HG02973 (cell line): ENCODE measurements around the gene NRAS.
A peak's percentile ranks its signal among the peaks of the same experiment; 100 is the strongest.

ENCODE experiments used
- ATAC-seq: cut with Tn5 transposase; IDR thresholded peaks from one replicate; pipeline ENCODE4 v1.9.1; 2021; ENCODE audit warnings: moderate library complexity; ENCODE audit not compliant: unreplicated experiment

The NRAS gene

DNA sequence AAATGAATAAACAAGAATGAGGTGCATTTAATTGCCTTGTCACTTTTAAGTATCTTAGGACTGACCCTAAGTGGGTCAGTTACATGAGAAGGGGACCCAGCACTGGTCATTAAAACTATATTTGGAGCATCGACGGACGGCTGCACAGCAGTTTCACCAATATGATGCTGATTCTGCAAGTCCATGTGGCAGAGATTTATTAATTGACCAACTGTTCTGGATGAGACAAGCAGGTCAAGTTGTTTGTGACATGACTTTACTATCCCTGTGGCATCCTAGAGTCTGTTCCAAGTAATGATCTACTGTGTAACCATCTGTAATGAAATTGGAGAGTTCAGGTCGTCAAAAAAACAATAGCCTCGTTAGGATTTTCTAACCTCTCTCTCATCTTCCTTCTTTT, 30.7 kb downstream of the NRAS start:
- ATAC-seq, result no peak

DNA sequence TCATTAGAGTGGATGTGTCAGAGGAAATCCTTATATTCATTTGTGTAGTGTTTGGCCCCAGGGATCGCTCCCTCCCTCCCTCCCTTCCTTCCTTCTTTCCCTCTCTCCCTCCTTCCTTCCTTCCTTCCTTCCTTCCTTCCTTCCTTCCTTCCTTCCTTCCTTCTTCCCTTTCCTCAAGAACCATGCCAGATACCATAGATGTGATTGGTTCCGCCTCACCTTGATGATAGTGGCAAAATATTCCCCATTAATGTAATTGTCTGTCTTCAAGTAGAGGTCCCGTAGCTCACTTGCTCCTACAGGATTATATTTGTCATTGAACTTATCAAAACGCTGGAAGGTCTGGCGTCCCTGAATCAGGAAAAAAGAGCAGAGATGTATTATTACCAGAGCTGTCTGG, 38.9 kb downstream of the NRAS start:
- ATAC-seq, result no peak

DNA sequence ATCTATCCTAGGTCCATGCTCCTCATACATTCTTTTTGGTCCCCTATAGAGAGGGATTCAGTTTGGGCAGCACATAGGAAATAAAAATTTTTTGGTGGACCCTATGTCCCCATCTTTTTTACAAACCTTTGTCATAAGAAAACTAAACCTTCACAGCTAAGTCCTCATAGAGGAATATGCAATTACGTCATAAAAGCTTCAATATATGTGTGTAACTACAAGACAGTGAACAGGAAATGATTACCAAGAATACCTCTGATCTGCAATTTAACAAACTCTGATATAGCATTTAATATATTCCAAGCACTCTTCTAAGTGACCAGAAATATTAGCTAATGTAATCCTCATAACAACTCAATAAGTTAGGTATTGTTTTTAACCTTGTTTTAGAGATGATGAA, 40.5 kb downstream of the NRAS start:
- ATAC-seq, result no peak

DNA sequence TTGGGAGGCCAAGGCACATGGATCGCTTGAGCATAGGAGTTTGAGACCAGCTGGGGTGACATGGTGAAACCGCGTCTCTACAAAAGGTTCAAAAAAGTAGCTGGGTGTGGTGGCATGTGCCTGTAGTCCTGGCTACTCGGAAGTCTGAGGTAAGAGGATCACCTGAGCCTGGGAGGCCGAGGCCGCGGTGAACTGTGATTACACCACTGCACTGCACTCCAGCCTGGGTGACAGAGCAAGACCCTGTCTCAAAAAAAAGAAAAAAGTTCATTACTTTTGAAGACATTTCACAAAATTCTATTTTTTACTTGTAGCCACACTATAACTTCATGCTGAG, 44.7 kb downstream of the NRAS start:
- ATAC-seq, result no peak

DNA sequence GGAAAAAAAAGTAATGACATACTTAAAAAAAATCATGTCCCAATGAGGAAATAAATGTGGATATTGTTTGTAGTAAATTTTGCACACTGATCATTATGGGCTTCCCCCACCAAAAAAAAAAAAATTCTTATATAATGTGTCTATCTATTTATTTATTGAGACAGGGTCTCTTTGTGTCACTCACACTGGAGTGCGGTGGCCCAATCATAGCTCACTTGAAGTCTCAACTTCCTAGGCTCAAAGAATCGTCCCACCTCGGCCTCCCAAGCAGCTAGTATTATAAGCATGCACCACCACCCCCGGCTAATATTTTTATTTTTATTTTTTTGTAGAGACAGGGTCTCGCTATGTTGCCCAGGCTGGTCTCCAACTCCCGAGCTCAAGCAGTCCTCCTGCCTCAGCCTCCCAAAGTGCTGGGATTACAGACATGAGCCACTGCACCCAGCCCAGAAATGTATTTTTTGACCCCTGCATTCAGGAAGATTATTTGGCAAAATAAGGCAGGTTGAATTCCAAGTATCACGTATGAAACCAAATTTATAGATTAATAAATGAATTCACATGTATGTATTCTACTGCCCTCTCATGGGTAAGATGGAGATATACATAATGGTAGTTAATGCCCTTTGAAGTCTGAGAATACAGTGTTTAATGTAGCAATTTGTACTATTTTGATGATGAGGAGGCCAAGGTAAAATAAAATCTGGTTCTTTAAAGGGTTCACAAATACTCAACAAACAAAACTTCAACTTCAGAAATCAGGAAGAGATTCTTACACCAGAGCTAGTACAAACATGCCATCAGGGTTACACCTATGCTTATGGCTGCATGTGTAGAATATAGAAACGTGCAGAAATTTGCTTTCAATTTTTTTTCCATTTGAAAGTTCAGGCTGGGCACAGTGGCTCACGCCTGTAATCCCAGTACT, 45.3 kb downstream of the NRAS start:
- no peak for ATAC-seq

DNA sequence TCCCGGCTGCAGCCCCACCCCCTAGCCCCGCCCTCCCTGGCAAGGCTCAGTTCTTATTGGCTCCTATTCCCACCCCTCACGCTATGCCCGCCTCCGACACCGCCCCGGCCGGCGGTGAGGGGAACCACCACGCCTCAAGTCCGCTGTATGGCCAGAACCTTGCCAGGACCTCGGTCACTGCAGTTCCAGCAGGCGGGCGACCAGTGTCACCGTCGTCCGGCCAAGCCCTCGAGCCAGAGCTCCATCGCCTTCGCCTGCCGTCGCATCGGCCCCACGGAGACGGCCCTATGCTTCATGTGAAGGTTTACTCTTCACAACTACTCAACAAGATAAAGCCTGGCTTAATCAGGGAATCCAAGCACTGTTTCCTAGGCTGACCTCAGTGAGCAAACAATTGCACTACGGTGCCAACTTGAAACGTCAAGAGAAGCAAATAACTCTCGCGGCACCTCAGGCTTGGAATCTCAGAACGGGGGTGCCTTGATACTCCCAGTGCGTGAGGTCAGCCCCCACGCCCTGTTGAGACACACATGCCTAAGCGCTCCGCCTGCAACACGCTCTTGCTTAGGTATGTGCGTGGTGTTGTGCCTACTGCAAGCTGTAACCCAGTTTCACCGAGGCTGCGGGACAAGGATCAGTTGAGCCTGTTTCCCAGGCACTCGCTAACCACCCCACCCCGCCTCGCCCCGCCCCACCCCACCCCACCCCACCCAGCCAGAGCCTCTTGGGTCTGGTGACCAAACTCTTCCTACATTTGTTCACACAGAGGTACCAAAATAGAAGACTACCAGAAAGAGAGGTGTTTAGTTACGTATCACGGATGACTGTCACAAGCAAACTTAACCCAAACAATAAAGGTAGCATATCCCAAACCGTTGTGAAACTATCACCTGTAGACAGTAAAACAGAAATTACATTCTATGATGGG, 46.2 kb downstream of the NRAS start:
- ATAC-seq, result peak; percentile 97

DNA sequence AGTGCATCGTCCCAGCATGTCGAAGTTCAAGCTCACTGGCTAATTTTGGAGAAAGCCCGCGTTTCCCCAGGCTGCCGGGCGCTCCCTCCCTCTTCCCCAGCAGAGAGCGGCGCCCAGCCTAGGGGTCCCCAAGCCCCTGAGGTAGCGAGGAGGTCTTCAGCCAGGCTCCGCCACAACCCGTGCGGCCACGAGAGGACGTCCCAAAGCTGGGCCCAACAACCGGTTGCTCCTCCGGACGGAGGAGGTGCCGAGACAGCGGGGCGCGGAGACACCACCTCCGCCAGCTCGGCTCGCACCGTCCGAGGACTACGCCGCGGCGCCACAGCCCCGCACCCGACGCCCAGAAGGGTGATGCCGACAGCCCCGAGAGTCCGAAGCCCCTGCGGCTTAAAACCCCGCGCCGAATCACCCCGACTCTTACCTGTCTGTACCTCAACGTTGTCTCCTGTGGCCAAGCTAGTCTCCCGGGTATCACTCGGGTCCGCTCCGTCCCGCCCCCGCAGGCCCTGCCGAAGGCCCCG, 46.9 kb downstream of the NRAS start, which contains the start of gene DENND2C:
DENND2C (minus strand) TSS at position 488 of the 521 bp plus-strand sequence. CDS start 44,065 bp downstream, outside the sequence.
- ATAC-seq, result peak; percentile 44

DNA sequence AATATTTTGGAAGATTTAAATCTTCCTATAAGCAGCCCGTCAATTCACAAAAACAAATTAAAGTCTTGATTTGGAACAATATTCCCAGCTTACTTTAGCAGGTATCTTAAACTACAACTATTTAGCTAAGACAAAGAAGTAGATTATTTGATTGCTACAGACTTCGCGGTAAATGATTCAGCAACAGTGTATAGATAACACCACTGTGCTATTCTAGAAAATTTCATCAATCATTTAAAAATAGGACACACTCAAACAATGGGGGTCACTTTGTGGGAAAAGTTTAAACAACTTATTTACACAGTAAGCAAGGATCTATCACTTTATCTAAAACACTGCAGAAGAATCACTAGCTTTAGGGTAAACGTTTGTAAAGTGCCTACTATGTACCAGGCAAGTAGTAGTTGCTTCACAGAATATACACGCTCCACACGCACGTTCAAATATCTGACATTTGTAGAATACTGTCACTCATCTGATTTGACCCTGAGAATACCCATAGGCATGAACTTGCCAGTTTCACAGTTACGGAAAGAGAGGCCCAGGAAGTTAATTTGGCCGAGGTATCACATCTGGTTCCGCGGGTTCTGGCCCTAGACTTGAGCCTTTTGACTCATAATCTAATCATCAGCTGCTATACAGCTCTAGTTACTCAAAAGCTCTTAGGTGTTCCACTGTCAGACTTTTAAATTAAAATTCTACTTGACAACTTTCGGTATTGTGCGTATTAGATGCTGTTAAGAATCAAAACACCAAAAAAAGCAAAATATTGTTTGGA, 47.6 kb downstream of the NRAS start:
- no peak for ATAC-seq

DNA sequence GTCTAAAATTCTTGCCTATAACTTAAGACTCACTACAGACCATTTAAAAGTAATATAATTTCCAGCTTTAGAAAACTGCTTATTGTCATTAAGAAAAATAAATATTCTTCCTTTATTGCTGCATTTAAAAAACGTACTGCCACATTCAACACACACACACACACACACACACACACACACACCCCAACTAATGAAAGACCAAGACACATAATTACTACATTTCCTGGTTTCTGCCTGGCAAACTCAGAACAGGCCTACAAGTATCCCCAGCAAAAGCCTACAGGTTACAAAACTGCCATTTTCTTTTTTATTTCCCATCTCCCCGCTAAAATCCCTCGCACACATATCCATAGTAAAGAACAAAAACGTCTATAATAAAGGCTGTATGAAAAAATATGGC, 48.2 kb downstream of the NRAS start:
- ATAC-seq, result no peak

DNA sequence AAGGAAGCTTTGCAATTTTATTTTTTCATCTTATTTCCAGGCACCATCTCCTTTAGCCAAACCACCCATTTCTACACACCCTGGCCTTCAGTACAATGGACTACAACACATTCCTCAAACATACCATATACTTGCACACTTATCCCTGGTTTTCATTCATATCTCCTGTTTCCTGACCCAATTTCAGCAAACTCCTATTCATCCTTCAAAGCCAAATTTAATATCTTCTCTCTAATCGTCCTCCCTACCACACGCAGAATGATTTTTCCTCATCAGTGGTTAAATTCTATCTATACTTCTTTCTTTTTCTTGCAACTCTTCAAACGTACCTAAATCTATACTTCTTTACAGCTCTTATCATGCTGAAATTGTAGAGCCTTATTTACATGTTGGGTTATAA, 49.6 kb downstream of the NRAS start:
- no peak for ATAC-seq

DNA sequence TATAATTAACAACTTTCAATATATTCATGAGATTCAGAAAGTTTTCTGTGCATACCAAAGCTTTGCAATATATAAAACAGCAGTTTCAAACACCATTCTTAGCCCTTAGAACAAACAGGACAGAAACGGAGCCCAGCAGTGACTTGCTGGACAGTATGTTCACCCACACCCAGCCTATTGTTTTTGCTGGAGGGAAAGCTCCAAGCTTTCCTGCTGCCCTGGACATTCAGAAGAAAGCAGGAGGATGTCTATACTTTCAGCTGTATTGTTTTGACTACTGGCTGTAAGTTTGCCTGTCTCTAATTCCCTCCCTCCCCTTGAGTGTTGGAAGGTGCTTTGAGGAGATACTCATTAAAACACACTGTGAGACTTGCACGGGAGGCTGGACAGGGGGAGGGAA, 56.3 kb downstream of the NRAS start:
- ATAC-seq, result no peak
